B cell (primary cell): Measurements from ENCODE around the gene SCN10A. TPM values are rescaled to one million over a fixed set of nuclear protein-coding genes. Genes with fewer than 3 reads are reported as not detected.

Experiments used
- ATAC-seq: fragments of 200-7000 bp; cut with Tn5 transposase; one replicate; pipeline ENCODE4 v1.10.0; 2021; ENCODE audit warnings: low read depth, mild to moderate bottlenecking, moderate number of reproducible peaks, moderate library complexity
- CTCF ChIA-PET: fragments of 350-600 bp; sonication (Branson Sonifier 250); formaldehyde crosslinking; loops from one replicate; lab custom pipeline; 2021; ENCODE audit warnings: antibody characterized with exemption, inconsistent platforms; lab: Charles Lee
- POLR2A ChIA-PET: fragments of 350-600 bp; sonication (Branson Sonifier 250); formaldehyde crosslinking; loops from one replicate; lab custom pipeline; 2021; ENCODE audit warnings: antibody characterized with exemption; lab: Charles Lee
- DNase-seq: peaks from one replicate; pipeline ENCODE4 v3.0.0; 2013
- H2AFZ ChIP-seq: 2 replicates; pipeline ENCODE4 v1.6.1; 2012; ENCODE audit warnings: mild to moderate bottlenecking, low read depth, low read length; ENCODE audit not compliant: insufficient read depth, poor library complexity, severe bottlenecking
- H3K27ac ChIP-seq, 2 donors: 1 replicate in 1 of 2; 2 replicates in 1 of 2; pipeline ENCODE4 v1.5.1; 2012 to 2013; ENCODE audit warnings: low read length in 2 of 2, mild to moderate bottlenecking in 2 of 2, moderate library complexity in 1 of 2
- H3K27me3 ChIP-seq, 4 experiments: fragments of 200-600 bp in 1 of 4; sonication (generic) in 1 of 4; replicated peaks in 1 of 4; 1 replicate in 2 of 4; 2 replicates in 2 of 4; pipeline versions ENCODE4 v1.6.1 to v1.7.0; 2013 to 2016; ENCODE audit warnings: low read length in 3 of 4, mild to moderate bottlenecking in 2 of 4, mixed read lengths in 1 of 4, moderate library complexity in 1 of 4; ENCODE audit not compliant: insufficient read depth in 4 of 4, control insufficient read depth in 3 of 4; ENCODE audit errors: control extremely low read depth in 1 of 4
- H3K36me3 ChIP-seq, 2 experiments: replicated peaks in 1 of 2; 1 replicate in 1 of 2; 2 replicates in 1 of 2; pipeline versions ENCODE4 v1.6.1 to v1.7.1; 2013; ENCODE audit warnings: low read length in 1 of 2; ENCODE audit not compliant: insufficient read depth in 2 of 2, control insufficient read depth in 1 of 2; ENCODE audit errors: control extremely low read depth in 1 of 2, extremely low read depth in 1 of 2
- H3K4me1 ChIP-seq, 2 donors: fragments of 200-600 bp in 1 of 2; sonication (generic) in 1 of 2; 1 replicate in 1 of 2; 2 replicates in 1 of 2; pipeline versions ENCODE4 v1.5.1 to v1.6.1; 2013 to 2017; ENCODE audit warnings: low read length in 2 of 2; ENCODE audit not compliant: control insufficient read depth in 2 of 2, insufficient read depth in 2 of 2
- H3K4me2 ChIP-seq: replicated peaks from 2 replicates; pipeline ENCODE3; 2012; ENCODE audit warnings: mild to moderate bottlenecking, low read depth, low read length; ENCODE audit not compliant: poor library complexity, severe bottlenecking
- H3K4me3 ChIP-seq, 5 experiments: fragments of 200-600 bp in 1 of 5; sonication (generic) in 1 of 5; 1 replicate in 3 of 5; 2 replicates in 2 of 5; pipeline versions ENCODE4 v1.5.1 to v1.7.0; 2011 to 2016; ENCODE audit warnings: low read length in 4 of 5, mild to moderate bottlenecking in 4 of 5, low read depth in 2 of 5, control low read depth in 1 of 5, moderate library complexity in 1 of 5; ENCODE audit not compliant: insufficient read depth in 1 of 5; ENCODE audit errors: control extremely low read depth in 1 of 5, extremely low read depth in 1 of 5
- H3K79me2 ChIP-seq: fragments of 200-600 bp; sonication (generic); one replicate; pipeline ENCODE4 v1.6.0; 2016; ENCODE audit warnings: low read length; ENCODE audit not compliant: control insufficient read depth, insufficient read depth
- H3K9ac ChIP-seq: fragments of 200-600 bp; sonication (generic); 2 replicates; pipeline ENCODE4 v1.6.1; 2017; ENCODE audit warnings: mild to moderate bottlenecking, low read length, moderate library complexity
- H3K9me3 ChIP-seq, 3 donors: one replicate each; pipeline versions ENCODE4 v1.6.1 to v1.7.1; 2013; ENCODE audit warnings: low read length in 2 of 3; ENCODE audit not compliant: control insufficient read depth in 2 of 3, insufficient read depth in 1 of 3; ENCODE audit errors: control extremely low read depth in 1 of 3
- H4K20me1 ChIP-seq: 2 replicates; pipeline ENCODE4 v1.6.0; 2012; ENCODE audit warnings: mild to moderate bottlenecking, low read length; ENCODE audit not compliant: insufficient read depth, control insufficient read depth, poor library complexity, severe bottlenecking
- H3K27ac Mint-ChIP-seq: one replicate; pipeline ENCODE4 v1.8.0; 2021; ENCODE audit warnings: mixed read lengths
- H3K27me3 Mint-ChIP-seq: one replicate; pipeline ENCODE4 v1.8.0; 2021; ENCODE audit warnings: mixed read lengths
- H3K4me1 Mint-ChIP-seq: one replicate; pipeline ENCODE4 v1.8.0; 2021; ENCODE audit warnings: mixed read lengths
- H3K4me3 Mint-ChIP-seq: one replicate; pipeline ENCODE4 v1.8.0; 2021; ENCODE audit warnings: mixed read lengths
- H3K9me3 Mint-ChIP-seq: one replicate; pipeline ENCODE4 v1.8.0; 2022; ENCODE audit warnings: mixed read lengths; ENCODE audit not compliant: insufficient read depth
- EZH2 ChIP-seq: IDR thresholded peaks from 2 replicates; pipeline ENCODE4 v1.6.1; 2012; ENCODE audit warnings: borderline replicate concordance, low read depth, mild to moderate bottlenecking, moderate library complexity, low read length; ENCODE audit not compliant: insufficient read depth, poor library complexity, severe bottlenecking
- WGBS: methylation state at CpG from one replicate; pipeline ENCODE4 v1.1.5; 2013; ENCODE audit warnings: missing lambda C conversion rate; ENCODE audit not compliant: insufficient coverage; 5-methylcytosine and 5-hydroxymethylcytosine counted together
- intact Hi-C: fragments of 100-400 bp; cut with micrococcal nuclease; formaldehyde crosslinking; loops from one replicate; pipeline ENCODE4 v1.10.0; 2022
- polyA plus RNA-seq: library from polyadenylated mRNA; depleted of rRNA; stranded (reverse); fragments of >200 nt; gene quantifications from 2 replicates; pipeline ENCODE4 v1.2.3, GENCODE V29; 2012
- total RNA-seq, 2 donors: library from RNA; stranded (reverse); fragments of 120-200 nt in 1 of 2; gene quantifications; 1 replicate in 1 of 2; 2 replicates in 1 of 2; pipeline versions ENCODE4 v1.2.3 to v1.2.4, GENCODE V29; 2013 to 2022
- TF ChIP-seq, protein P1 (sequence below): fragments of 200-600 bp; IDR thresholded peaks from one replicate; pipeline ENCODE4 v1.8.0; 2022; ENCODE audit warnings: antibody characterized with exemption, mild to moderate bottlenecking

SCN10A gene
- total and polyA plus RNA-seq, 2 donors (not counting 1 experiment from before 2014, with no cell fraction given), result not detected

DNA sequence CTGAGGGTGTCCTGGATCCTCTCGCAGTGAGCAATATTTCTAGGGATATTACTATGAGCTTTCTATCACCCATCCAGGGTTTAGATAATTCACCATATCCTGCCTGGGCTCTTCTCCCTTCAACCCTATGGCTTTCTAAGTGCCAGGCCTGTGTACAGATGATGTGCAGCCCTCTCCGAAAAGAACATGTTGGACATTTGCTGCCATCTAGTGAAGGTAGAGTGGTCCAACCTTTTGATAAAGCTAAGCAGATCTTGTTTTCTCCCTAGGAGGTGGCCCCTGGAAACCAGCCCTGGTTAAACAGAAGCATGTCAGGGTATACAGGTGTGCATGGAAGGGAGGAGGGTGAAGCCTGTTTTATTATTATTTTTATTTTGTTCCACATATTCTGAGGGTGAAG, 27.9 kb upstream of the SCN10A start:
- H3K4me2 ChIP-seq, result no peak overlapping the region
- no peak overlapping the region for H3K4me3 Mint-ChIP-seq
- WGBS, result 29% methylated on average over 1 of the region's 2 CpGs
- H3K27ac ChIP-seq, result no peak overlapping the region
- no peaks in the 10 kb centered on the region for H4K20me1 ChIP-seq
- no peak for TF ChIP-seq EZH2
- TF ChIP-seq, protein P1, sequence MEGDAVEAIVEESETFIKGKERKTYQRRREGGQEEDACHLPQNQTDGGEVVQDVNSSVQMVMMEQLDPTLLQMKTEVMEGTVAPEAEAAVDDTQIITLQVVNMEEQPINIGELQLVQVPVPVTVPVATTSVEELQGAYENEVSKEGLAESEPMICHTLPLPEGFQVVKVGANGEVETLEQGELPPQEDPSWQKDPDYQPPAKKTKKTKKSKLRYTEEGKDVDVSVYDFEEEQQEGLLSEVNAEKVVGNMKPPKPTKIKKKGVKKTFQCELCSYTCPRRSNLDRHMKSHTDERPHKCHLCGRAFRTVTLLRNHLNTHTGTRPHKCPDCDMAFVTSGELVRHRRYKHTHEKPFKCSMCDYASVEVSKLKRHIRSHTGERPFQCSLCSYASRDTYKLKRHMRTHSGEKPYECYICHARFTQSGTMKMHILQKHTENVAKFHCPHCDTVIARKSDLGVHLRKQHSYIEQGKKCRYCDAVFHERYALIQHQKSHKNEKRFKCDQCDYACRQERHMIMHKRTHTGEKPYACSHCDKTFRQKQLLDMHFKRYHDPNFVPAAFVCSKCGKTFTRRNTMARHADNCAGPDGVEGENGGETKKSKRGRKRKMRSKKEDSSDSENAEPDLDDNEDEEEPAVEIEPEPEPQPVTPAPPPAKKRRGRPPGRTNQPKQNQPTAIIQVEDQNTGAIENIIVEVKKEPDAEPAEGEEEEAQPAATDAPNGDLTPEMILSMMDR, result no peak
- H3K27me3 ChIP-seq, result peaks cover 0 to 7% (median 2%) of the 10 kb centered on the region in 4 experiments
- no peaks in the 10 kb centered on the region for H3K9me3 Mint-ChIP-seq
- no peak overlapping the region for H3K27ac Mint-ChIP-seq
- no peak overlapping the region for H3K4me3 ChIP-seq
- H3K4me1 Mint-ChIP-seq, result no peaks in the 10 kb centered on the region
- H3K79me2 ChIP-seq, result no peaks in the 10 kb centered on the region
- H3K9ac ChIP-seq, result no peak overlapping the region
- ChIA-PET CTCF (interaction anchor here (0.6 to 1.2 kb wide), 2 partner anchors 323 to 347 kb away, joined by 4 to 8 read pairs; partner anchors contain the start of gene EXOG), POLR2A (no interaction called here)
- DNase-seq, result no peak
- ATAC-seq, result no peak
- peaks cover 20% of the 10 kb centered on the region for H3K27me3 Mint-ChIP-seq
- intact Hi-C loops, result no loop called here
- no peaks in the 10 kb centered on the region for H3K4me1 ChIP-seq
- H2AFZ ChIP-seq, result no peak overlapping the region
- no peaks in the 10 kb centered on the region for H3K9me3 ChIP-seq
- no peaks in the 10 kb centered on the region for H3K36me3 ChIP-seq

DNA sequence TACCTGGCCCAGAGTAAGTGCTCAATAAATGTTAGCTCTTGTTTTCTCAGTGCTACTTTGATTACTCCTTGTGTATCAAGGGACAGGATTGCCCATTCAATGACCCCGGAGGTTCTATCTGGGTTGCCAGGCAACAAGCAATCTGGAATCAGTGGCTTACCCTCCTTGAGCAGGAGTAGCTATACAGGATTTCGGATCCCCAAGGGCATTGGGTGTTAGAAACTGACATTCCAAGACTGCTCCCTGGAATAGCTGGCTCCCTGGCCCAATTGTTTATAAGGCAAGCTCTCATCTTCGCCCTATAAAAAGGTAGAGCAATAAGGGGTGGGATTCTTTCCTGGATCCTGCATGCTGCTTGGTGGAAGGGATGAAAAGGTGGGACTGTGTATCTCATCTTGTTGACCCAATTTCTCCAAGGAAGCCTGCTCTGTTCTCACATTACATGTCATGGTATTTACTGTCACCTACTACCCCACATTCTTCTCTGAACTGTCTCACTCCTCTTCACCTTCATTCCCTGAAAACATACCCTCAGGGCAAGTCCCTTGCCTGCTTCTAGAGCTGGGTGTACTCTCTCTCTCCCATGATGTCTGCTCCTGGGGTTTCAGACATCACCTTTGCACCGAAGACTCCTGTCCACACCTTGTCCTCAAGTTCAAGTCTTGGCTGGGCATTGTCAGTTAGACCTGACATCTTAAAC, 26.4 kb upstream of the SCN10A start:
- 88% methylated on average over 3 of the region's 4 CpGs for WGBS
- TF ChIP-seq, protein P1, result no peak
- TF ChIP-seq EZH2, result no peak
- Mint-ChIP-seq H3K9me3 (no peaks in the 10 kb centered on the region), H3K27ac (no peak overlapping the region), H3K4me3 (no peak overlapping the region), H3K4me1 (no peaks in the 10 kb centered on the region), H3K27me3 (peaks cover 20% of the 10 kb centered on the region)
- Histone ChIP-seq H3K9ac (no peak overlapping the region), H3K36me3 (no peaks in the 10 kb centered on the region), H3K9me3 (no peaks in the 10 kb centered on the region), H3K4me3 (no peak overlapping the region), H4K20me1 (no peaks in the 10 kb centered on the region), H3K4me1 (no peaks in the 10 kb centered on the region), H3K27ac (no peak overlapping the region), H3K4me2 (no peak overlapping the region), H3K79me2 (no peaks in the 10 kb centered on the region), H3K27me3 (peaks cover 0 to 7% (median 2%) of the 10 kb centered on the region in 4 experiments), H2AFZ (no peak overlapping the region)
- DNase-seq, result no peak
- intact Hi-C loops, result no loop called here
- ChIA-PET POLR2A (no interaction called here), CTCF (interaction anchor here (0.6 kb wide), 1 partner anchor 479 kb away, joined by 4 read pairs; no protein-coding TSS in a partner anchor)
- ATAC-seq, result no peak
